ENCODE results near the gene LGALS3.
A peak's percentile ranks its signal among the peaks of the same experiment; 100 is the strongest.

Gene LGALS3

GRCh38 chr14:55191203-55192053, 62.4 kb downstream of the LGALS3 start, which contains the start of gene DLGAP5:
TSS of gene DLGAP5 (minus strand) at chr14:55191585. CDS start at chr14:55189179, 2,406 bp downstream.
- DNase-seq: peak; percentile 99

DNA sequence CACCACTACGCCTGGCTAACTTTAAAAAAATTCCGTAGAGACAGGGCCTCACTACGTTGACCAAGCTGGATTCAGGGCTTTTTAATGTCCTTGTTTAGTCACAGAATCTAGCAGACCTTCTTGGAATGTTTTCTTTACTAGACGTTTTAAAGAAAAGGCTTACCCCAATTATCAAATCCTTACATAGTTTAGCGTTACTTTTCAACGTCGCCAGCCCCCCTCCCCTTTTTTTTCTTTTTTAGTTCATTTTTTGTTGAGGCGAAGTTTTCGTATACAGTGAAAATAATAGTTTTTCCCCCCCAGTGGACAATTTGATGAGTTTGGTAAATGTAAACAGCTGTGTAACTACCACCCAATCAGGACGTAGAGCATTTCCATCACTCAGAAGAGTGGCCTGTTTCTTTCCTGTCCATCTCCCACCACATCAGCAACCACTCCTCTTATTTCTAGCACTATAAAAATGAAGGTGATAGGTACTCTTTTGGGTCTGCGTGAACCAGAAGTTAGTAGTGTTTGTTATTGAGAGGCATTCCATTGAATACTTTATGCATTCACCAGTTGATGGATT, 63.1 kb downstream of the LGALS3 start:
- peak; percentile 25 for DNase-seq

DNA sequence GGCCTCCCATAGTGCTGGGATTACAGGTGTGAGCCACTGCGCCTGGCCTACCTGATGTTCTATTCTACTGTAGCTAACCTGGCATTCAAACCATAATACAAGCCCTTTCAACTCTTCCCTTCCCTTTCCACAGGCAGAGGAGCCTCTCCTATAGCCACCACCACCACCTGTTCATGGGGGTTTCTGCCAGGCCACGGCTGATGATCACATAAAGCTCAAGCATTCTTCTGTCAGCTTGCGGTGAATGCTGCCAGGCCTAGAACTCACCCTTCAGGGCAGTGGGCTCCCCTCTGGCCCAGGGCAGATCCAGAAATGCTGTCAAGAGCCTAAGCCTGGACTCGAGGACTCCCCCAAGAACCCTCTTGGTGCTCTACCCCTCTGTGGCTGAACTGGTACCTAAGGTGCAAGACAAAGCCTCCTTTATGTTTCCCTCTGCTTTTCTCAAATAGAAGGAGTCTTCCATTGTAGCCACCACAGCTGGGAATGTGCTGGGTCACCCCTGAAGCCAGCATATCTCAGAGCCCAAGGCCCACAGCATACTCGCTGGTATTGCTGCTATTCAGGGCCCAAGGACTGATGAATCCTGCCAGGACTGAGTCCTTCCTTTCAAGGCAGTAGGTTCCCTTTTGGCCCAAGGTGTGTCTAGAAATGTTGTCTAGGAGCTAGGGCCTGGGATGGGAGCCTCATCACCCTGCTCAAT, 65.8 kb downstream of the LGALS3 start:
- no peak for DNase-seq
